CD14-positive monocyte (primary cell): ENCODE data around the gene CX3CR1. TPM values are rescaled to one million over a fixed set of nuclear protein-coding genes. Genes with fewer than 3 reads are reported as not detected.

Source experiments
- DNase-seq, 3 donors: peaks; one replicate each; pipeline ENCODE4 v3.0.0-alpha.2; 2011 to 2022
- H2AFZ ChIP-seq: 2 replicates; pipeline ENCODE4 v1.6.0; 2012; ENCODE audit warnings: mild to moderate bottlenecking, low read depth, low read length, inconsistent platforms; ENCODE audit not compliant: insufficient read depth, poor library complexity, severe bottlenecking
- H3K27ac ChIP-seq, 2 donors: 1 replicate in 1 of 2; 2 replicates in 1 of 2; pipeline ENCODE4 v1.5.1; 2012 to 2013; ENCODE audit warnings: low read length in 2 of 2, control low read depth in 1 of 2, inconsistent platforms in 1 of 2, low read depth in 1 of 2, mild to moderate bottlenecking in 1 of 2
- H3K27me3 ChIP-seq, 2 donors: one replicate each; pipeline versions ENCODE4 v1.6.0 to v1.6.1; 2011 to 2013; ENCODE audit warnings: low read length in 2 of 2; ENCODE audit not compliant: control insufficient read depth in 2 of 2, insufficient read depth in 2 of 2
- H3K36me3 ChIP-seq, 2 donors: replicated peaks in 1 of 2; 1 replicate in 1 of 2; 2 replicates in 1 of 2; pipeline versions ENCODE4 v1.5.1 to v1.6.1; 2012 to 2013; ENCODE audit warnings: low read length in 2 of 2, control low read depth in 1 of 2, inconsistent platforms in 1 of 2, mild to moderate bottlenecking in 1 of 2; ENCODE audit not compliant: insufficient read depth in 2 of 2, control insufficient read depth in 1 of 2
- H3K4me1 ChIP-seq, 2 donors: 1 replicate in 1 of 2; 2 replicates in 1 of 2; pipeline versions ENCODE4 v1.5.1 to v1.6.1; 2012 to 2013; ENCODE audit warnings: low read length in 2 of 2, control low read depth in 1 of 2, inconsistent platforms in 1 of 2, mild to moderate bottlenecking in 1 of 2, moderate library complexity in 1 of 2; ENCODE audit not compliant: insufficient read depth in 2 of 2, control insufficient read depth in 1 of 2
- H3K4me2 ChIP-seq: replicated peaks from 2 replicates; pipeline ENCODE3; 2012; ENCODE audit warnings: low read length, moderate library complexity, mild to moderate bottlenecking; ENCODE audit not compliant: poor library complexity, severe bottlenecking; ENCODE audit errors: extremely low read depth
- H3K4me3 ChIP-seq, 3 experiments: fragments of 200-600 bp in 1 of 3; sonication (generic) in 1 of 3; replicated peaks in 1 of 3; 1 replicate in 2 of 3; 2 replicates in 1 of 3; pipeline ENCODE4 v1.5.1; 2011 to 2013; ENCODE audit warnings: low read length in 3 of 3, mild to moderate bottlenecking in 3 of 3, control low read depth in 2 of 3, low read depth in 2 of 3, inconsistent platforms in 1 of 3, moderate library complexity in 1 of 3
- H3K79me2 ChIP-seq: 2 replicates; pipeline ENCODE4 v1.6.0; 2012; ENCODE audit warnings: mild to moderate bottlenecking, control low read depth, inconsistent platforms, low read length, moderate library complexity; ENCODE audit not compliant: insufficient read depth
- H3K9ac ChIP-seq: 2 replicates; pipeline ENCODE4 v1.6.0; 2017; ENCODE audit warnings: low read length, mild to moderate bottlenecking; ENCODE audit not compliant: insufficient read depth, poor library complexity, severe bottlenecking
- H3K9me3 ChIP-seq, 2 donors: replicated peaks in 1 of 2; 1 replicate in 1 of 2; 2 replicates in 1 of 2; pipeline versions ENCODE4 v1.5.1 to v1.6.1; 2012 to 2013; ENCODE audit warnings: low read length in 2 of 2, control low read depth in 1 of 2; ENCODE audit not compliant: control insufficient read depth in 1 of 2, insufficient read depth in 1 of 2
- H4K20me1 ChIP-seq: 2 replicates; pipeline ENCODE4 v1.6.0; 2012; ENCODE audit warnings: mild to moderate bottlenecking, low read length, control low read depth, moderate library complexity; ENCODE audit not compliant: insufficient read depth
- H3K27ac Mint-ChIP-seq, 7 donors: one replicate each; pipeline ENCODE4 v1.8.0; 2020; ENCODE audit warnings: mild to moderate bottlenecking in 7 of 7, mixed read lengths in 7 of 7, moderate library complexity in 6 of 7, inconsistent platforms in 2 of 7
- H3K27me3 Mint-ChIP-seq, 3 donors: one replicate each; pipeline ENCODE4 v1.8.0; 2021 to 2022; ENCODE audit warnings: low read depth in 3 of 3, mild to moderate bottlenecking in 3 of 3, mixed read lengths in 3 of 3, moderate library complexity in 3 of 3, inconsistent platforms in 1 of 3
- H3K36me3 Mint-ChIP-seq, 2 donors: one replicate each; pipeline ENCODE4 v1.8.0; 2020; ENCODE audit warnings: mixed read lengths in 2 of 2, inconsistent platforms in 1 of 2, mild to moderate bottlenecking in 1 of 2
- H3K4me1 Mint-ChIP-seq: one replicate; pipeline ENCODE4 v1.8.0; 2020; ENCODE audit warnings: mild to moderate bottlenecking, mixed read lengths
- H3K4me3 Mint-ChIP-seq, 2 donors: one replicate each; pipeline ENCODE4 v1.8.0; 2020; ENCODE audit warnings: mild to moderate bottlenecking in 2 of 2, mixed read lengths in 2 of 2, moderate library complexity in 1 of 2
- H3K9me3 Mint-ChIP-seq, 7 donors: one replicate each; pipeline ENCODE4 v1.8.0; 2020 to 2022; ENCODE audit warnings: mixed read lengths in 7 of 7, mild to moderate bottlenecking in 6 of 7, moderate library complexity in 6 of 7, inconsistent platforms in 2 of 7
- CTCF ChIP-seq: fragments of 200-600 bp; IDR thresholded peaks from one replicate; pipeline ENCODE4 v1.8.0; 2022; ENCODE audit warnings: antibody characterized with exemption, mild to moderate bottlenecking
- WGBS: methylation state at CpG from one replicate; pipeline ENCODE4 v1.1.5; 2013; ENCODE audit warnings: missing lambda C conversion rate; ENCODE audit not compliant: insufficient coverage; 5-methylcytosine and 5-hydroxymethylcytosine counted together
- intact Hi-C, 2 donors: fragments of 100-400 bp; cut with micrococcal nuclease; formaldehyde crosslinking; loops; one replicate each; pipeline versions ENCODE4 v1.15.0 to v1.15.1; 2023
- polyA plus RNA-seq, 3 donors: library from polyadenylated mRNA; depleted of rRNA in 1 of 3; unstranded in 2 of 3; stranded (reverse) in 1 of 3; fragments of 300-500 nt in 2 of 3; fragments of >200 nt in 1 of 3; fragmentation: Illumina TruSeq in 2 of 3; gene quantifications; 1 replicate in 2 of 3; 2 replicates in 1 of 3; pipeline ENCODE4 v1.2.3, GENCODE V29; 2012 to 2021

Gene CX3CR1
- polyA plus RNA-seq, 3 donors, result 25.9 to 405 (median 184) TPM

- peak overlapping the region; percentile 81 to 96 (median 93) for H3K27ac Mint-ChIP-seq
- peak overlapping the region; percentile 60 for H3K4me2 ChIP-seq
- H3K4me1 Mint-ChIP-seq, result peaks cover 93% of the 10 kb centered on the region
Measured at GRCh38 chr3:39271363-39271914, 8.4 kb downstream of the CX3CR1 start.

GRCh38 chr3:39269528-39269927 is 10.3 kb downstream of the CX3CR1 start:
- Histone ChIP-seq H3K27ac (no peak overlapping the region), H4K20me1 (peaks cover 35% of the 10 kb centered on the region), H3K27me3 (no peaks in the 10 kb centered on the region), H3K79me2 (peaks cover 65% of the 10 kb centered on the region), H3K4me3 (no peak overlapping the region), H3K4me1 (peaks cover 82 to 85% of the 10 kb centered on the region in 2 donors), H3K9ac (no peak overlapping the region), H3K9me3 (no peaks in the 10 kb centered on the region), H3K36me3 (peaks cover 27 to 55% of the 10 kb centered on the region in 2 donors), H2AFZ (no peak overlapping the region), H3K4me2 (no peak overlapping the region)
- no peak for TF ChIP-seq CTCF
- no peaks in the 10 kb centered on the region for H3K27me3 Mint-ChIP-seq
- H3K9me3 Mint-ChIP-seq, result peaks cover 0 to 6% (median 0%) of the 10 kb centered on the region in 7 donors
- H3K4me3 Mint-ChIP-seq, result no peak overlapping the region
- intact Hi-C loops, result no loop called here
- H3K4me1 Mint-ChIP-seq, result peaks cover 89% of the 10 kb centered on the region
- no peak for DNase-seq
- peaks cover 55 to 80% of the 10 kb centered on the region in 2 donors for H3K36me3 Mint-ChIP-seq
- H3K27ac Mint-ChIP-seq, result peak overlapping the region in 4 of 7 donors; percentile 19 to 70 (median 36)
- WGBS, result 100% methylated on average over 4 of the region's 4 CpGs

More at GRCh38 chr3:39271363-39271914, 8.4 kb downstream of the CX3CR1 start:
- H4K20me1 ChIP-seq, result peaks cover 38% of the 10 kb centered on the region
- H3K27me3 ChIP-seq, result no peaks in the 10 kb centered on the region
- peak overlapping the region; percentile 86 to 87 for H3K27ac ChIP-seq
- H3K36me3 ChIP-seq, result peaks cover 8 to 36% of the 10 kb centered on the region in 2 donors
- DNase-seq, result no peak
- H3K9me3 Mint-ChIP-seq, result peaks cover 0 to 2% (median 0%) of the 10 kb centered on the region in 7 donors
- peak overlapping the region; percentile 15 for H3K9ac ChIP-seq
- H3K9me3 ChIP-seq, result no peaks in the 10 kb centered on the region
- no peaks in the 10 kb centered on the region for H3K27me3 Mint-ChIP-seq
- no peak for TF ChIP-seq CTCF
- intact Hi-C loops, result no loop called here
- peaks cover 75% of the 10 kb centered on the region for H3K79me2 ChIP-seq
- peak overlapping the region; percentile 27 to 68 for H3K4me3 Mint-ChIP-seq
- H2AFZ ChIP-seq, result no peak overlapping the region
- WGBS, result 100% methylated on average over 3 of the region's 6 CpGs
- peaks cover 49 to 78% of the 10 kb centered on the region in 2 donors for H3K36me3 Mint-ChIP-seq
- peak overlapping the region in 1 of 3 experiments; percentile 60 for H3K4me3 ChIP-seq
- peaks cover 95 to 99% of the 10 kb centered on the region in 2 donors for H3K4me1 ChIP-seq
